HG02884 (cell line): ENCODE data around the gene AK5.

Experiments
- ATAC-seq: cut with Tn5 transposase; IDR thresholded peaks from one replicate; pipeline ENCODE4 v1.9.1; 2021; ENCODE audit warnings: mild to moderate bottlenecking, moderate library complexity; ENCODE audit not compliant: unreplicated experiment

The AK5 gene

DNA sequence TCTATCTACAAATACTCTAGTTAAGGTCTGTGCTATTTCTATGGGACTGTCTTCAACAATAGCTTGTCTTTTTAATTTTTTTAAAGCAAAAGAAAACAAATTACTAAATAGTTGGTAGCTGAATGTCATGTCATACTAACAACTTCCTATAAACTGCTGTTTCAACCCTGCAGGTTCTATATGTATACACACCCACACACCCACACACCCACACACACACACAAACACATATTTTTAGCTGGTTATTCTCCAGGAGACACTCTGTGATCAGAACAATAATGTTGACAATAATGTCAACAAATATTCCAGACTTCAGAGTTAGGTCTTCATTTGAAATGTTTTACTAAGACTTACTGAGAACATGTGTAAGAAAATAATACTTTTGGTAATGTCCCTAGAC is 66.7 kb downstream of the AK5 start:
- no peak for ATAC-seq

- no peak for ATAC-seq
These were observed 67.5 kb downstream of the AK5 start for GRCh38 chr1:77349275-77349674.

DNA sequence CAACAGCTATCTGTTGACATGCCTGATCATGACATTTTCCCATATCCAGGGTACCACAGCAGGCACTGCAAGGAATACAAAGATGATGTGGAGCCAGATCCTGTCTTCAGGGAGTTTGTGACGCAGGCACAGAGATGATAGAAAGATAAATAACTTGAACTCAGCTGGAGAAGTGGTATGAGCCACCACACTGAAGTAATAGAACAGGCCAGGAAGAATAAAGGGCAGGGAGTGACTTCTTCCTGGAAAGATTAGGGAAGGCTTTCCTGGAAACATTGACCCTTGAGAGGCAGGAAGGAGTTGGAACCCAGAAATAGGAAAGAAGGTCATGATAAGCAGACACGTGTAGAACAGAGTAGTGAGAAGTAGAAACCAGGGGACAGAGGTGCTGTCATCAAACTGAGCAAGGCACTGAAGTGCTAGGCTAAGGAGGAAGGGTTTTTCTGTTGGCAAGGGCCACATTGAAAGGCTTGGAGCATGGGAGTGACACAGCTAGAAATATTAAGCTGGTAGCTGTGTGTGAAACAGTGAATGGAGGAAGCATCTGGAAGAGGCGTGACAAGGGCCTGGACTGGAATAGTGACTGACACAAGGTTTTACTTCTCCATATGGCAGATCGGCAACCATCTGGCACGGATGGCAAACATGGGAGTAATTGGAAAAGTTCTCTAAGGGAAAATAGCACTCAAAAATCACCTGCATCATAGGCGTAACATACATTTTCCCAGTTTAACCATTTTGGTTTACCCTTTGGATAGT is 68.4 kb downstream of the AK5 start:
- ATAC-seq, result no peak

DNA sequence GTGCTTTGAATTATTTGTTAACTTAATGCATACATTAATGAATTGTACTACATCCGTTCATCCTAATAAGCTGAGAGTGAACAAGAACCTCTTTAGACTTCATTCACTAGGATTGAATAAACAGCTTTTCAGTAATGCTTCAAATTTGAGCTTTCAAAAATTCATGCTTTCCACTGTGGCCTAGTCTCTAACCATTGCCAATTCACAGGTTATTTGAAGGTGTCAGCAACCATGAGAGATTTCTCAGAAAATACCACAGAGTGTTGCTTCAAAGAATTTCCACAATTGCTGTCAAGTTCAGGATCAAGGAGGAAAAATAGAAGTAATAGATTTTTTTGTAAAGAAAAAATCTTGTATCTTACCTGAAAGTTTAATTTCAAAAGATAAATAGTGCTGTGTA is 72.7 kb downstream of the AK5 start:
- no peak for ATAC-seq

- ATAC-seq, result no peak
These were observed 73.2 kb downstream of the AK5 start for GRCh38 chr1:77355010-77355409.

- no peak for ATAC-seq
These were observed 74.3 kb downstream of the AK5 start for GRCh38 chr1:77356136-77356535.

DNA sequence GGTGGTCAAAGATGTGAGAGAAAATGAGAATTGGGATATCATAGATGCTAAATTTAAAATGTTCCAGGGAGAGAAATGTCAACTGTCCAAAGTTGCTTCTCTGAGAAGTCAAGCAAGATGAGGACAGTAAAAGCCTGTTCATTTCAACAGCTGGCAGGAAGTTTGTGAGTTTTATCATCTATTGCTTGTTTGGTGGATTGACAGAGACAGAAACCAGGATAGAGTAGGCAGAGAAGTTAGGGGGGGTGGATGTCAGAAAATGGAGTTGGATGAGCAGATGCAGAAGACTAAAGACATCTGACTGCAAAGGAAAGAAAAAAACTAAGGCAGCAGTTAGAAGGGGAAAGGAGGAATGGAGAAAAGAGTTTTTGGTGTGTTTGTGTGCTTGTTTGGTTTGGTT is 78.4 kb downstream of the AK5 start:
- no peak for ATAC-seq

- ATAC-seq, result no peak
These were observed 79.8 kb downstream of the AK5 start for GRCh38 chr1:77361621-77362020.

DNA sequence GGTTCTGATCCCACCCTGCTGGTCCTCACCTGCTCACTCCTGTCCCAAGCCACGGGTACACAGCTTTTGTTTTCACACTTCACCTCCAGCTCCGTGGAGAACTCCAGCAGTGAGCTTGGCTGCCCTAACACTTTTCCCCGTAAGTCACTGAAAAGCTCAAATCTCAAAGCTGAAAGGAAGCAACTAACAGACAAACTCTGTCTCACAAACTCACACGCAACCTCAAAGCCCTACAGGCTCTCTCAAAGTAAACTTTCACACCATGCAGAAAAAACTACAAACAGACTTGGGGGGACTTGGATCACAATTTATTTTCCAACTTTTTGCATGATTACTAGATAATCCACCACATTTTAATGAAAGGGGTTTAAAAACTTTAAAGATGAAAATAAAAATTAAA is 88.3 kb downstream of the AK5 start:
- no peak for ATAC-seq

DNA sequence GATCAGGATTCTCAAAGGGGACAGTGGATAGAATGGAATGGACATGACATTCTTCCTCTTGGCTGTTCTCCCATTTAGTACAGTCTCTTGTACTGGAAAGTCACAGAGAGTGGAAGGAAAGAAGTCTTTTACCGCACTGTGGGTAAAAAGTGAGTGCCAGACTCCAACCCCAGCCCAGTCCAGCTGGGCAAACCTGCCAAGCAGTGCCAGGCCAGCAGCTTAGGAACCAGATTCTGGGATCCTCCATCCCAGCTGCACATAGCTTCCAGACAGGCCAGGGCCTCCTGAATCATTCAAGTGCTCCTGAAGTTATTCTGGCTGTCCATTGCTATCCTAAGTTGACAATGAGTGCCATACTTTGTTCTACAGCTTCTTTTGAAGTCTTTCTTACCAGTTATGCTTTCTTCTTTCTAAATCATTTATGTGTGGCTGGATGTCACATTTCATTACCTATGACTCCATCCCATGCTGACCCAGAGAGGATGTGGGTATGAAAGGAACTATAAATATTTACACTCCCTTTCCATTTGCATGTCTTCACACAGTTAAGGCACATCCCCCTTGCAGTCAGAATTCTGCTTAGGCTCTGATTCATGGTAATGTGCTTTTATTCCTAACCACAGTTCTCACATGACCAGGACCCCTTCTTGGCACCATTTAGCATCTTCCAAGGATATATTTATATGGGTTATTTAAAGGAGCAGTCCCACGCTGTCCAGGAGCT is 88.9 kb downstream of the AK5 start:
- no peak for ATAC-seq

DNA sequence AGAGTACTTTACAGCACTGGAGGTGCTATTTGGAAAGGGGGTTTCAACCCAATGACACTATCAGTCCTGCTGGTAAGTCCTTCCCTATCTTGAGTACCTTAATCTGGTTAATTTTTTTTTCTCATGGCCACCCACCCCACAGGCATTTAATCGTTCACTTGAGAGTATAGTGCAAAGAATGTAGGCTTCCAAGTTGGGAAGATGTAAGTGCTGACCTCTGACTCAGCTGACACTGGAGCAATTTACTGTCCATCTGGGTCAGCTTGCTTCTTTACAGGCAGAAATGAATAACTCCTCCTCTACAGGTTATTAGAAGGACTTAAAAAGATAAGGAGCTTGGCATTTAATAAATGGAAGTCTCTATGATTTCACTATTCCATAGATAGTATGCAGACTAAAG is 89.6 kb downstream of the AK5 start:
- ATAC-seq, result no peak

- no peak for ATAC-seq
These were observed 91.9 kb downstream of the AK5 start for GRCh38 chr1:77373702-77374101.

DNA sequence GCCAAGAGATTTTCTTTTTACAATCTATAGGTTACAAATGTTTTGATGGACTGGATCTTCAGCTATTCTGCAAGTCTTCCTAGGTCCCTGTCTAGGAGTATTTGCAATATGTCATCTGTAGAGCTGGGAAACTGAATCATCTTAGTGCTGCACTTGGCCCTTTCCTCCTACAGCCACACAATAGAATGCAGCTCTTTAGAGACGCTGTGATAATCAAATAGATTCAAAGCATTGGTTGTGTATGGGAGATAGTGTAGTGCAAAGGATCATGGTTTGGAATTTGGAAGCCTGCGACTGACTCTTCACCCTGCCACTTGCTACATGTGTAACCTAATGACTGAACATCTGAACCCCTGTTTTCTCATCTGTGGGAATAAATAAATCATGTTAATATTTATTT is 93.7 kb downstream of the AK5 start:
- ATAC-seq, result no peak

DNA sequence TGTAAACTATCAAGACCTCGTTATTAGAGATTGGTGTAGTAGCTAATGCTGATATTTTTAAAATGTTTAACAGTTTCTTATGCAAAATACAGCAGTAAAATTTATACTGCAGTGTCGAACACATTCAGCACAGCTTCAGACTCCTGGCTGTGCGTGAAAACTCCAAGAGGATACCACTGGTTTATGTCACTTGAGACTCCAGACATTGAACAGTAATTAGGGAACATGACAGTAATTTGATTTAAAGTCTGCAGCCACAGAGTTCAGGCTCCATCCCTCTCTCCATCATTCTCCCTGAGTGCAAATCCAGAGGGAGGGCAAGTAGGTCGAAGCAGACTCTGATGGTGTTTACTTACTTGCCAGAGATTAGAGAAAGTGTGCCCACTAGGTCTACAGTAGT is 94.2 kb downstream of the AK5 start:
- no peak for ATAC-seq

DNA sequence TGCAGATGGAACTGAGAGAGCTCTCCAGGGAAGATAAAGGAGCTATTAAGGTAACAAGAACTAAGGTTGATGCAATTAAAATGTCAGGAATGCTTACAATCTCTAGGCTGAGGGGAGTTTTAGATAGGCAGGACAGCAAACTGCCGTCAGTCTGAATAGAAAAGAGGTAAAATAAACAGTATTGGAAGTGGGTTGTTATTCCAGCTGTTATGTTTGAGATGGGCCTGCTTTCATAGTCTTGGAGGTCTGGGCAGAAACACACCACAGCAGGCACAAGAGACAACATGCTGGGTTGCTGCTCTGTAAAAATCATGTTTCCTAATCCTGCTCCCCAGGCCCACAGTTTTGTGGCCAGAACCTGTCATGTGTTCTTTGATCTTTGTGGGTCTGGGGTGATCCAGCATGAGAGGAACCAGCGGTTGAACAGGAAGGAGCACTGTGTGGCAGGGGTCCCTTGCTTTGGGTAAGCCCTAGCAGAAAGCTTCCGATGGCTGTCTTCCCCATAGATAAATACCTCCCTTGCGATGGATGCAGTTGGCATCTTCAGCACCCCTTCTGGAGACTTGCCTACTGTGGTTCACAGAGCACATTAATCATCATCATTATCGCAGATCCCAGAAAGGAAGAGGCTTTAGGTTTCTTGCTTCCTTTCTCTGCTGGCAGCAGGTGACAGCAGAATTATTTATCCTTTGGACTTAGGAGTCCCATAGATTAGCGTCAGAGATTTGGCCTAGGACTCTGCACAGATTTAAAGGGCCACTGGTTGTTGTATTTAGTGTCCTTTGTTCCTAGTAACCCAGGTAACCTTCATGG is 97.1 kb downstream of the AK5 start:
- no peak for ATAC-seq

GRCh38 chr1:77382366-77382765 is 100.5 kb downstream of the AK5 start:
- no peak for ATAC-seq

GRCh38 chr1:77383236-77383635 is 101.4 kb downstream of the AK5 start:
- no peak for ATAC-seq

DNA sequence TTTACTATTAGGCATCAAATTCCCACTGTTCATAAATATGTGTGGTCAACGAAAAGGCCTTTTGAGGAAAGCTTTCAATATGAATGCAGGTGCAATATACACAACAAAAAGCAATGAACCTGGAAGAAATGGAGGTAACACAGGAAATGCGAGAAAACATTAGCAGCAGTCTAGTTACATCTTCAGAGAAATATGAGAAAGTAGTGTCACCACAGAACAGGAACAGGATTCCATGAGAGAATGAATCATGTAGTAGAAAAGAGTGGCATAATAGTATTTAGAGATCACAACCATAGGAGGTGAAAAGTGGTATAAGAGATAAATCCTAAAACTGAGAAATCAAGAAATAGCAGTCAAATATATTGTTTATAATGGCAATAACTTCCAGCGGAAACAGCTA is 103.7 kb downstream of the AK5 start:
- ATAC-seq, result no peak

DNA sequence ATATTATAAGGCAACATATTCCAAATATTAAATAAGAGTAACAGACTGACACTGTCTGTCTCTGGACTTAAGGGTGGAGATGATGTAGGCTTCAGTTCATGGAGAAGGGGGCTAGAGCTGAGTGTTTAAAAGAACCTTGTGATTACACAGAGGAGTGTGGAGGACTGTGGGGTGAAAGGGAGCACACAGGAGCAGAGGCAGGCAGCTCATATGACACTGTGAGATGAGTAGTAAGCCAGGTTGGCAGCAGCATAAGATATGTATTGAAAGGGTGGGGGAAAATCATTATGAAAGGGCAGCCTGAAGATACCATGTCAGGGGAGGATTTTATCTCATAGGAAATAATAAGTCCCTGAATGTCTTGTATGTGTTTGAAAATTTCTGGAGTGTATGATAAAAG is 104.5 kb downstream of the AK5 start:
- no peak for ATAC-seq

DNA sequence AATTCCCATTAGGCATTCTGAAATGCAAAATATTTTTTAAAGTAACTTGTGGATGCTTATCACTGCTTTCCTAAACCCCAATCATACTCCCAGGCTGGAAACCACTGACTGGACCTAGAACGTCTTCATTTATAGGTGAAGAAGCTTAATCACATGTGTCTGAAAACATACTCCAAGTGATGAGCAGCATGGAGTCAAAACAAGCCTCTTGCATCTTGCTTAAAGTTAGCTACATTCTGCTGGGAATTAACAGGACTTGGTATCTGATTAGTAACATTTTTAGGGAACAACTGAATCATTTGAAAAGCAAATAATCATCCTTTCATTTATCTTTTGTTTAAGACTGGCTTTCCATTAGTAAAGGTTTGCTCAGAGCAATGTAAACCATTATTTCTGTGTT is 105.7 kb downstream of the AK5 start:
- no peak for ATAC-seq

- no peak for ATAC-seq
These were observed 106.8 kb downstream of the AK5 start for GRCh38 chr1:77388661-77389060.

- no peak for ATAC-seq
These were observed 110.7 kb downstream of the AK5 start for GRCh38 chr1:77392486-77392885.
